SH-SY5Y (cell line): ENCODE results near the gene MEF2D.

Experiments used
- GATA2 ChIP-seq: IDR thresholded peaks from 2 replicates; pipeline ENCODE4 v1.6.1; 2011; ENCODE audit warnings: mild to moderate bottlenecking, low read depth, low read length
- GATA3 ChIP-seq: IDR thresholded peaks from 2 replicates; pipeline ENCODE4 v1.6.1; 2011; ENCODE audit warnings: low read depth, mild to moderate bottlenecking, low read length, moderate library complexity

- no peak for TF ChIP-seq GATA2
- TF ChIP-seq GATA3 = no peak
These were observed 83.6 kb downstream of the MEF2D start for GRCh38 chr1:156416993-156417392.
